KOPT-K1 (cell line): ENCODE data around the gene DDX5.
"Not testable (repeated sequence)": the region's sequence is repeated elsewhere in the genome, so short reads cannot be mapped to it uniquely, and the experiment has no call there.

ENCODE experiments used
- H3K27ac ChIP-seq: fragments of 200-600 bp; sonication (generic); 2 replicates; pipeline ENCODE4 v1.5.1; 2016; ENCODE audit warnings: antibody characterized with exemption, mild to moderate bottlenecking, low read depth, low read length; ENCODE audit not compliant: poor library complexity, severe bottlenecking
- H3K36me3 ChIP-seq: fragments of 200-600 bp; sonication (generic); 2 replicates; pipeline ENCODE4 v1.5.1; 2017; ENCODE audit warnings: antibody characterized with exemption, mild to moderate bottlenecking, low read length, moderate library complexity; ENCODE audit not compliant: insufficient read depth
- H3K9me3 ChIP-seq: fragments of 200-600 bp; sonication (generic); 2 replicates; pipeline ENCODE4 v1.5.1; 2017; ENCODE audit warnings: antibody characterized with exemption, low read length, mild to moderate bottlenecking; ENCODE audit not compliant: insufficient read depth, poor library complexity, severe bottlenecking

The DDX5 gene

GRCh38 chr17:64491034-64491860 is 14.8 kb downstream of the DDX5 start:
- peaks cover 84% of the 10 kb centered on the region for H3K36me3 ChIP-seq

DNA sequence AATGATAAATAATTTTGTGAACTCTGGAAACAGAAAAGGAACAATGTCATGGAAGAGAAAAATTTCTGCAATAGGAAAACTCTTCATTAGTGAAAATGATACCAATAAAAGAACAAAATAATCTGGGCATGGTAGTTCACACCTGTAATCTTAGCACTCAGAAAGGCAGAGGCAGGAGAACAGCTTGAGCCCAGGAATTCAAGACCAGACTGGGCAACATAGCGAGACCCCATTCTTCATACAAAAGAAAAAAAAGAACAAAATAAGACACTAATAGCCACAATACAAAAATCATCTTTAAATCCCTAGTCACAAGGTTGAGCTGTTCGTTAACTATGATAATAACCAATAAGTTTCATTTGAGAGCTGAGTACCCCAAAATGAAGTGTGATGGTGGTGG is 17.8 kb downstream of the DDX5 start:
- Histone ChIP-seq H3K36me3 (peaks cover 100% of the 10 kb centered on the region), H3K27ac (no peak overlapping the region), H3K9me3 (no peaks in the 10 kb centered on the region)

More at GRCh38 chr17:64491034-64491860, 14.8 kb downstream of the DDX5 start:
- Histone ChIP-seq H3K9me3 (no peaks in the 10 kb centered on the region), H3K27ac (no peak overlapping the region)

DNA sequence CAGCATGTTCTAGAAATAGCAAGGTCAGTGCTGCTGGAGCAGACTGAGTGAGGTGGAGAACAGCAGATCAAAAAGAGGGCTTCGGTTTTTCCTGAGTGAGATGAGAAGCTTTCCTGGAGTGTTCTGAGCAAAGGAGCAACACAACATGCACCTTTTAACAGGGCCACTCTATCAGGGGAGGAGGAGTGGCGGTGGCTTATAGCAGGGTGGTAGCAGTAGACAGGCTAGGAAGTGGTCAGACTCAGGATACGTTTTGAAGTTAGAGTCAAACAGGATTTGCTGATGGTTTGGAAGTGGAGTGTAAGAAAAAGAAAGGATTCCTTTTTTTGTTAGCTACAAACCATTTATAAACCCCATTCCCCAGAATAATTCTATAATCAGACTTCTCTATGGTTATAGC is 21.7 kb downstream of the DDX5 start:
- Histone ChIP-seq H3K36me3 (peaks cover 99% of the 10 kb centered on the region), H3K27ac (no peak overlapping the region), H3K9me3 (no peaks in the 10 kb centered on the region)

- Histone ChIP-seq H3K9me3 (no peaks in the 10 kb centered on the region), H3K27ac (no peak overlapping the region), H3K36me3 (peaks cover 98% of the 10 kb centered on the region)
Measured at GRCh38 chr17:64480951-64481350, 25.1 kb downstream of the DDX5 start.

- H3K36me3 ChIP-seq = peaks cover 69% of the 10 kb centered on the region
Measured at GRCh38 chr17:64477849-64478248, 28.2 kb downstream of the DDX5 start.

GRCh38 chr17:64472564-64472963 is 33.5 kb downstream of the DDX5 start:
- H3K36me3 ChIP-seq = peaks cover 17% of the 10 kb centered on the region
- H3K27ac ChIP-seq = no peak overlapping the region
- no peaks in the 10 kb centered on the region for H3K9me3 ChIP-seq

More at GRCh38 chr17:64477849-64478248, 28.2 kb downstream of the DDX5 start:
- no peaks in the 10 kb centered on the region for H3K9me3 ChIP-seq
- H3K27ac ChIP-seq = no peak overlapping the region

GRCh38 chr17:64471440-64471839 is 34.6 kb downstream of the DDX5 start:
- no peak overlapping the region for H3K27ac ChIP-seq
- no peaks in the 10 kb centered on the region for H3K9me3 ChIP-seq
- peaks cover 7% of the 10 kb centered on the region; the same call in 1 of the 2 replicates for H3K36me3 ChIP-seq

GRCh38 chr17:64470625-64471024 is 35.5 kb downstream of the DDX5 start:
- H3K36me3 ChIP-seq = no peaks in the 10 kb centered on the region
- H3K27ac ChIP-seq = no peak overlapping the region
- H3K9me3 ChIP-seq = no peaks in the 10 kb centered on the region

DNA sequence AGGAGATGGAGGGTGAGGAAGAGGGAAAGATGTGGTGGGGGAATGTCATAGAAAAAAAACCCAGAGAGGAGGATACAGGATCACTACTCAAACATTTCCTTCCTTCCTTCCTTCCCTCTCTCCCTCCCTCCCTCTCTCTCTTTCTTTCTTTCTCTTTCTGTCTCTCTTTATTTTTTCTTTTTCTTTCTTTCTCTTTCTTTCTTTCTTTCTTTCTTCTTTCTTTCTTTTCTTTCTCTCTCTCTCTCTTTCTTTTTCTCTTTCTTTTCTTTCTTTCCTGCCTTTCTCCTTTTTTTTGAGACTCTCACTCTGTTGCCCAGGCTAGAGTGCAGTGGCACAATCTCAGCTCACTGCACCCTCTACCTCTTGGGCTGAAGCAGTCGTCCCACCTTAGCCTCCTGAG is 39.3 kb downstream of the DDX5 start:
- not testable (repeated sequence) for H3K27ac ChIP-seq, H3K36me3 ChIP-seq, H3K9me3 ChIP-seq

GRCh38 chr17:64466019-64466735 is 39.9 kb downstream of the DDX5 start:
- Histone ChIP-seq H3K36me3 (no peaks in the 10 kb centered on the region), H3K9me3 (no peaks in the 10 kb centered on the region), H3K27ac (no peak overlapping the region)

DNA sequence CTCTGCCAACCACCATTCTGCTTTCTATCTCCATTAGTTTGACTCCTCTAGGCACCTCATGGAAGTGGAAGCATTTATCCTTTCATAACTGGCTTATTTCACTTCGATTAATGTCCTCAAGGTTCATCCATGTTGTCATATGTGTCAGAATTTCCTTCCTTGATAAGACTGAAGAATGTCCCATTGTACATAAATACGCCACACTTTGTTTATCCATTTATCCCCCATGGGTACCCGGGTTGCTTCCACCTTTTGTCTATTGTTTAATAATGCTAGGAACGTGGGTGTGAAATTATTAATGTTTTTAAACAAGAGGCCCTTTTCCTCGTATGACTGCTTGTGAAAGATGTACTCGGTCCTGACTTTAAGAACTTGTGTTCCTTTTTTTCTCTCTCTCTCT is 44.3 kb downstream of the DDX5 start:
- H3K9me3 ChIP-seq = no peaks in the 10 kb centered on the region
- H3K36me3 ChIP-seq = no peaks in the 10 kb centered on the region
- no peak overlapping the region for H3K27ac ChIP-seq

DNA sequence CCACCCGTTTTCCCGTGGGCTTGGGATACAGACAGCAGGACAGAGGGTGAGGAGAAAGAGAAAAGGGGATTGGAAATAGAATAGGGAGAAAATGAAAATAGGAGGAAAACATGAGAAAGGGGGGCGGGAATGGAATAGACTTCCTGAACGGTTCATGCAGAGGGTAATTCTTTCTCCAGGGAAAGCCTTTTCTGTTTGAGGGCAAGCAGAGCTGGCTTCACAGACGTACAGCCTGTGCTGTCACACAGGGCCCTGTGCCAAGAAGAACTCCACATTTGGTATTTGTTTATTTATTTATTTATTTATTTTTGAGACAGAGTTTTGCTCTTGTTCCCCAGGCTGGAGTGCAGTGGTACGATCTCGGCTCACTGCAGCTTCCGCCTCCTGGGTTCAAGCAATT is 45.1 kb downstream of the DDX5 start:
- H3K9me3 ChIP-seq = no peaks in the 10 kb centered on the region
- H3K36me3 ChIP-seq = no peaks in the 10 kb centered on the region
- H3K27ac ChIP-seq = no peak overlapping the region

GRCh38 chr17:64459818-64460217 is 46.3 kb downstream of the DDX5 start:
- not testable (repeated sequence) for H3K36me3 ChIP-seq, H3K27ac ChIP-seq, H3K9me3 ChIP-seq

- Histone ChIP-seq H3K27ac (no peak overlapping the region), H3K36me3 (no peaks in the 10 kb centered on the region), H3K9me3 (no peaks in the 10 kb centered on the region)
Measured at GRCh38 chr17:64459284-64459747, 46.8 kb downstream of the DDX5 start.

DNA sequence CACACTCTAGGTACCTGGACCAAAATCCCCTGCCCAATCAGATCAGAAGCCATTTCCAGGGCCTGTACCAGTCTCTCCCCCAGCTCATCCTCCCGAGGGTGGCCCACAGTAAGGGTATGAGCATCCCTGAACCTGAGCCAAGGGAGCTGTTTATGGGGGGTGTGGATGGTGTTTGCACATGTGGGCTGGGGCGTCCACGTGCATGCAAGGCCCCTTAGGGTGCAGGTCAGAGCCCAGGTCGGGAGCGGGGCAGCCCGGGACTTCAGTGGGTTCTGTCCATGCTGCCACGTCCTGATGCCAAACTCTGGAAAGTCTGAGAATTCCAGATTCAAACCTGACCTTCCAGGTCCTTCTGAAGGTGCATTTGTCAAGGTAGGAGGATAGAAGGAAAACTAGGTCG is 47.3 kb downstream of the DDX5 start:
- no peaks in the 10 kb centered on the region for H3K36me3 ChIP-seq
- no peak overlapping the region for H3K27ac ChIP-seq
- H3K9me3 ChIP-seq = no peaks in the 10 kb centered on the region
